Measurements from ENCODE around the gene MOAP1. TPM values are rescaled to one million over a fixed set of nuclear protein-coding genes. Genes with fewer than 3 reads are reported as not detected.

The MOAP1 gene
- total and polyA plus RNA-seq, 3 donors from 2014 or later = 22.4 to 25.5 (median 22.6) TPM

DNA sequence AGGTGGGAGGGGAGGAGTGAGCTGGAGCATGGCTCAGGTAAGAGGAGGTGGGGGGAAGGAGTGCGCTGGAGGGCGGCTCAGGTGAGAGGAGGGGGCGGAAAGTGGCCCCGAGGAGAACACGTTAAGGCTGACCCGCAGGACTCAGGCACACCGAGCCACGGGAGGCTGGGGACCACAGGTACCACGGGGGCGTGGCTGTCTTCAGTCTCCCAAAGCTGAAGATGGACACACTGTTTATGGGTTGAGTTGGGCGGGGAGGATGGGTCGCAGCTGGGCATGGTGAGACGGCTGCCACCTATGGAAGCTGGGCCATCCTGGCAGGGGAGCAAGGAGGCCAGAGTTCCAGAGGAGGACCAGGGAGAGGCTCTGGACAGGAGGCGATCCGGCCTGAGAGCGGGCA lies 45.8 kb upstream of the MOAP1 start:
- Histone ChIP-seq H3K4me3 (no peak overlapping the region), H3K27ac (no peak overlapping the region), H3K27me3 (no peaks in the 10 kb centered on the region), H3K9me3 (no peaks in the 10 kb centered on the region), H3K36me3 (ENCODE audit: low read depth, missing control alignments) (no peaks in the 10 kb centered on the region), H3K4me1 (no peaks in the 10 kb centered on the region)
- WGBS, 2 donors = 67 to 88% methylated on average over 16 of the region's 16 CpGs
- TF ChIP-seq, protein P1, sequence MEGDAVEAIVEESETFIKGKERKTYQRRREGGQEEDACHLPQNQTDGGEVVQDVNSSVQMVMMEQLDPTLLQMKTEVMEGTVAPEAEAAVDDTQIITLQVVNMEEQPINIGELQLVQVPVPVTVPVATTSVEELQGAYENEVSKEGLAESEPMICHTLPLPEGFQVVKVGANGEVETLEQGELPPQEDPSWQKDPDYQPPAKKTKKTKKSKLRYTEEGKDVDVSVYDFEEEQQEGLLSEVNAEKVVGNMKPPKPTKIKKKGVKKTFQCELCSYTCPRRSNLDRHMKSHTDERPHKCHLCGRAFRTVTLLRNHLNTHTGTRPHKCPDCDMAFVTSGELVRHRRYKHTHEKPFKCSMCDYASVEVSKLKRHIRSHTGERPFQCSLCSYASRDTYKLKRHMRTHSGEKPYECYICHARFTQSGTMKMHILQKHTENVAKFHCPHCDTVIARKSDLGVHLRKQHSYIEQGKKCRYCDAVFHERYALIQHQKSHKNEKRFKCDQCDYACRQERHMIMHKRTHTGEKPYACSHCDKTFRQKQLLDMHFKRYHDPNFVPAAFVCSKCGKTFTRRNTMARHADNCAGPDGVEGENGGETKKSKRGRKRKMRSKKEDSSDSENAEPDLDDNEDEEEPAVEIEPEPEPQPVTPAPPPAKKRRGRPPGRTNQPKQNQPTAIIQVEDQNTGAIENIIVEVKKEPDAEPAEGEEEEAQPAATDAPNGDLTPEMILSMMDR (IDR thresholded peaks at IDR 0.05) = no peak
- TF ChIP-seq POLR2A (IDR thresholded peaks at IDR 0.05) = no peak
- no peak for DNase-seq
- intact Hi-C loops (cut with DNase I; ENCODE audit: low total_unique reads) = no loop called here

DNA sequence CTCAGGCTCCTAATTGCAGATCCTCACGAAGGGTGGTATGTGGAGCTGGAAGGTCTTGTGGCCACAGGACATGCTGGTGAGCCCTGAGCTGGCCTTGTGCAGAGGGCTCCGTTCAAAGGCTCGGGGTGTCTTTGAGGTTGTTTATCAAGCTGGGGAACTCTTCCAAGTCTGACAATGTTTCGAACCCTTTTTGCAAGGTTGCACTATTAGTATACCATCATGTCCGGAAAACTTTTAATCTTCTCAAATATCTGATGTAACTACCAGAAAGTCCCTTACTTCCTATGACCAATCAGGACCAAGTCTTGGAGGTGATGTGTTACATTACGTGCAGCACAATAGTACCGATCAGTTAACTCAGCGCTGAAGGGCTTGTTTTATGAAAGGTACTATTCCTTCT lies 43.9 kb upstream of the MOAP1 start:
- H3K27ac ChIP-seq = no peak overlapping the region
- intact Hi-C loops (cut with DNase I; ENCODE audit: low total_unique reads) = no loop called here
- no peaks in the 10 kb centered on the region for H3K4me1 ChIP-seq
- no peak for DNase-seq
- H3K36me3 ChIP-seq (ENCODE audit: low read depth, missing control alignments) = no peaks in the 10 kb centered on the region
- TF ChIP-seq POLR2A (IDR thresholded peaks at IDR 0.05) = no peak
- TF ChIP-seq, protein P1 (IDR thresholded peaks at IDR 0.05) = no peak
- H3K9me3 ChIP-seq = no peaks in the 10 kb centered on the region
- no peaks in the 10 kb centered on the region for H3K27me3 ChIP-seq
- H3K4me3 ChIP-seq = no peak overlapping the region
- 89 to 92% methylated on average over 8 of the region's 8 CpGs for WGBS, 2 donors

DNA sequence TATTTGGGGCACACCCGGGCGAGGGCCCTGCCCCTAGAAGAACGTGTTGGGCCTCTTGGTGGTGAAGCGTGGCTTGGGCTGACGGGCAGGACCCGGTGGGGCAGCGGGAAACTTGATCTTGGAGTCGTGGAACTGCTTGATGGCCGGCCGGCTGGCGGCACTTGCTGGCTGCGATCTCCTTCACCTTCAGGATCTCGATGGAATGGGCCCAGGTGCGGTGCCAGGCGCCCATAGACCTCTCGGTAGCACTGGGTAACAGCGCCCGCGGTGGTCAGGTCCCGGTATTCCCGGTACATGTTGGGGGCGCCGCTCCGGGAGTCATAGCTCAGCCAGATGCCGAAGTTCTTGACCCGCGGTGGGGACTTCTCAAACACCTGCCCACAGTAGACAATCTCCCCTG lies 38.9 kb upstream of the MOAP1 start:
- H3K27ac ChIP-seq = no peak overlapping the region
- no peaks in the 10 kb centered on the region for H3K36me3 ChIP-seq (ENCODE audit: low read depth, missing control alignments)
- no peaks in the 10 kb centered on the region for H3K27me3 ChIP-seq
- 94 to 95% methylated on average over 7 to 27 of the region's 27 CpGs for WGBS, 2 donors
- no peak for TF ChIP-seq POLR2A (IDR thresholded peaks at IDR 0.05)
- TF ChIP-seq, protein P1 (IDR thresholded peaks at IDR 0.05) = no peak
- no peak for DNase-seq
- H3K4me1 ChIP-seq = no peaks in the 10 kb centered on the region
- no peak overlapping the region for H3K4me3 ChIP-seq
- intact Hi-C loops (cut with DNase I; ENCODE audit: low total_unique reads) = no loop called here
- H3K9me3 ChIP-seq = no peaks in the 10 kb centered on the region

DNA sequence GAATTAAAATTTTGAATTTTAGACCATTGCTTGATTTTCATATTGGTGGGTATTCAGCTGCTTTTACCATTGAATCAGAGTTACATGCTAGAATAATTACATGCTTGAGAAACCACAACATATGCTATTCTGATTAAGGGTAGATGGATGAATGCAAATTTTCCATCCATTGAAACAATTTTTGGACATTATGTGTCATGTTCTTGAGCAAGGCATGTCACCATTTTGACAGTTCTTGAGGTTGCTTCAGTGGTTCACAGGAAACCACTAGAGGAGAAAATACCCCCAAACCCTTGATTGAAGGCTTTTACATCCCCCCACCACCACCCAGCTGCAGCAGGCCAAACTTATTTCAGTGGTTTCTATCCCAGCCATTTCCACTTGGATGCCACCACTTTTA lies 35.8 kb upstream of the MOAP1 start:
- intact Hi-C loops (cut with DNase I; ENCODE audit: low total_unique reads) = no loop called here
- H3K27ac ChIP-seq = no peak overlapping the region
- DNase-seq = no peak
- no peaks in the 10 kb centered on the region for H3K4me1 ChIP-seq
- H3K36me3 ChIP-seq (ENCODE audit: low read depth, missing control alignments) = no peaks in the 10 kb centered on the region
- no peak overlapping the region for H3K4me3 ChIP-seq
- no peaks in the 10 kb centered on the region for H3K27me3 ChIP-seq
- H3K9me3 ChIP-seq = no peaks in the 10 kb centered on the region
- TF ChIP-seq POLR2A (IDR thresholded peaks at IDR 0.05) = no peak
- TF ChIP-seq, protein P1 (IDR thresholded peaks at IDR 0.05) = no peak

DNA sequence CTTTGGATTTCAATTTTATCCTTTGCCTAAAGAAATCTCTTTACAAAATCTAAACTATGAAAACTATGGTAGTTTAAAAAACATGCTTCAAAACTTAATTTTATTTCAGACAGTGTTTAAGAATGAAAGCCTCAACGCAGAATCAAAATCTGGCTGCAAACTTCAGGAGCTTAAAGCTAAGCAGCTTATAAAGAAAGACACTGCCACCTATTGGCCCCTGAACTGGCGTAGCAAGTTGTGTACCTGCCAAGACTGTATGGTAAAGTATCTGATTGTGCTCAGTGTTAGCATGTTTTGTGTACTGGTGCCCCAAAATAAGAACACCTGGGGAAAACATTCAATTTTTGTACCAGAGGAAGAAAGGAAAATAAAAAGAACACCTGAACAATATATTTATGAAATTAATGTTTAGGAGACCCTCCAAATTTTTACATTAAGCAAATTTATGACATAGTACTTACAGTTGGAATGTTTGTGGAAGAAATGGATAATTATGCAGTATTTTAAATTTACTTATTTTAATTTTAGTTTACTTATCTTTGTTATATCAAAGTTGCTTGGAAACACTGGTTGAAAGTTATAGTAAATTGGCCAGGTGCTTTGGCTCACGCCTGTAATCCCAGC lies 34.5 kb upstream of the MOAP1 start:
- no peaks in the 10 kb centered on the region for H3K9me3 ChIP-seq
- no peak overlapping the region for H3K27ac ChIP-seq
- intact Hi-C loops (cut with DNase I; ENCODE audit: low total_unique reads) = no loop called here
- H3K4me3 ChIP-seq = no peak overlapping the region
- WGBS, 2 donors = 55 to 69% methylated on average over 3 of the region's 3 CpGs
- H3K4me1 ChIP-seq = no peaks in the 10 kb centered on the region
- peak; percentile 66 for DNase-seq
- TF ChIP-seq, protein P1 (IDR thresholded peaks at IDR 0.05) = no peak
- TF ChIP-seq POLR2A (IDR thresholded peaks at IDR 0.05) = no peak
- no peaks in the 10 kb centered on the region for H3K27me3 ChIP-seq
- no peaks in the 10 kb centered on the region for H3K36me3 ChIP-seq (ENCODE audit: low read depth, missing control alignments)
